KOPT-K1 (cell line): Measurements from ENCODE around the gene GRIK3.

ENCODE experiments used
- H3K27ac ChIP-seq: fragments of 200-600 bp; sonication (generic); 2 replicates; pipeline ENCODE4 v1.5.1; 2016; ENCODE audit warnings: antibody characterized with exemption, mild to moderate bottlenecking, low read depth, low read length; ENCODE audit not compliant: poor library complexity, severe bottlenecking
- H3K36me3 ChIP-seq: fragments of 200-600 bp; sonication (generic); 2 replicates; pipeline ENCODE4 v1.5.1; 2017; ENCODE audit warnings: antibody characterized with exemption, mild to moderate bottlenecking, low read length, moderate library complexity; ENCODE audit not compliant: insufficient read depth
- H3K9me3 ChIP-seq: fragments of 200-600 bp; sonication (generic); 2 replicates; pipeline ENCODE4 v1.5.1; 2017; ENCODE audit warnings: antibody characterized with exemption, low read length, mild to moderate bottlenecking; ENCODE audit not compliant: insufficient read depth, poor library complexity, severe bottlenecking

Gene GRIK3

GRCh38 chr1:36836196-36836883 lies 198.0 kb downstream of the GRIK3 start:
- Histone ChIP-seq H3K9me3 (no peaks in the 10 kb centered on the region), H3K27ac (no peak overlapping the region), H3K36me3 (no peaks in the 10 kb centered on the region)

GRCh38 chr1:36835696-36836095 lies 198.6 kb downstream of the GRIK3 start:
- Histone ChIP-seq H3K9me3 (no peaks in the 10 kb centered on the region), H3K27ac (no peak overlapping the region)

GRCh38 chr1:36835017-36835695 lies 199.2 kb downstream of the GRIK3 start:
- Histone ChIP-seq H3K9me3 (no peaks in the 10 kb centered on the region), H3K27ac (no peak overlapping the region), H3K36me3 (no peaks in the 10 kb centered on the region)

More at GRCh38 chr1:36835696-36836095, 198.6 kb downstream of the GRIK3 start:
- no peaks in the 10 kb centered on the region for H3K36me3 ChIP-seq

GRCh38 chr1:36834586-36834985 lies 199.7 kb downstream of the GRIK3 start:
- H3K9me3 ChIP-seq: no peaks in the 10 kb centered on the region
- no peaks in the 10 kb centered on the region for H3K36me3 ChIP-seq
- H3K27ac ChIP-seq: no peak overlapping the region

GRCh38 chr1:36831186-36831810 lies 203.0 kb downstream of the GRIK3 start:
- Histone ChIP-seq H3K27ac (no peak overlapping the region), H3K36me3 (no peaks in the 10 kb centered on the region), H3K9me3 (no peaks in the 10 kb centered on the region)

GRCh38 chr1:36829961-36830360 lies 204.4 kb downstream of the GRIK3 start:
- Histone ChIP-seq H3K27ac (no peak overlapping the region), H3K9me3 (no peaks in the 10 kb centered on the region), H3K36me3 (no peaks in the 10 kb centered on the region)

- Histone ChIP-seq H3K27ac (no peak overlapping the region), H3K9me3 (no peaks in the 10 kb centered on the region), H3K36me3 (no peaks in the 10 kb centered on the region)
These were observed 205.2 kb downstream of the GRIK3 start for GRCh38 chr1:36829066-36829465.

GRCh38 chr1:36825226-36825625 lies 209.1 kb downstream of the GRIK3 start:
- no peaks in the 10 kb centered on the region for H3K36me3 ChIP-seq
- no peaks in the 10 kb centered on the region for H3K9me3 ChIP-seq
- no peak overlapping the region for H3K27ac ChIP-seq

GRCh38 chr1:36824390-36824861 lies 209.9 kb downstream of the GRIK3 start:
- H3K9me3 ChIP-seq: no peaks in the 10 kb centered on the region
- H3K36me3 ChIP-seq: no peaks in the 10 kb centered on the region
- H3K27ac ChIP-seq: no peak overlapping the region

- H3K36me3 ChIP-seq: no peaks in the 10 kb centered on the region
- no peaks in the 10 kb centered on the region for H3K9me3 ChIP-seq
- no peak overlapping the region for H3K27ac ChIP-seq
These were observed 211.7 kb downstream of the GRIK3 start for GRCh38 chr1:36822648-36823047.

GRCh38 chr1:36821386-36821785 lies 212.9 kb downstream of the GRIK3 start:
- Histone ChIP-seq H3K9me3 (no peaks in the 10 kb centered on the region), H3K36me3 (no peaks in the 10 kb centered on the region), H3K27ac (no peak overlapping the region)

GRCh38 chr1:36818771-36819170 lies 215.5 kb downstream of the GRIK3 start:
- no peak overlapping the region for H3K27ac ChIP-seq
- H3K36me3 ChIP-seq: no peaks in the 10 kb centered on the region
- no peaks in the 10 kb centered on the region for H3K9me3 ChIP-seq

- Histone ChIP-seq H3K9me3 (no peaks in the 10 kb centered on the region), H3K36me3 (no peaks in the 10 kb centered on the region), H3K27ac (no peak overlapping the region)
These were observed 218.0 kb downstream of the GRIK3 start for GRCh38 chr1:36816348-36816747.

GRCh38 chr1:36814774-36815173 lies 219.5 kb downstream of the GRIK3 start:
- Histone ChIP-seq H3K36me3 (no peaks in the 10 kb centered on the region), H3K9me3 (no peaks in the 10 kb centered on the region), H3K27ac (no peak overlapping the region)

- Histone ChIP-seq H3K27ac (no peak overlapping the region), H3K36me3 (no peaks in the 10 kb centered on the region), H3K9me3 (no peaks in the 10 kb centered on the region)
These were observed 220.2 kb downstream of the GRIK3 start for GRCh38 chr1:36814083-36814482.
